A204.1 (cell line): ENCODE results near the gene ARL8B.
"Not testable (repeated sequence)": the region's sequence is repeated elsewhere in the genome, so short reads cannot be mapped to it uniquely, and the experiment has no call there.

Experiments
- FAIRE-seq: peaks from 2 replicates; lab custom pipeline; 2012; peaks lifted over from hg19 to GRCh38; lab: Jason Lieb, UNC

Gene ARL8B

GRCh38 chr3:5122030-5122740, at the start of gene ARL8B:
ARL8B (plus strand) TSS chr3:5122292; CDS start chr3:5122466, 174 bp downstream.
- no peak for FAIRE-seq

- FAIRE-seq = no peak
Measured at GRCh38 chr3:5073374-5074085, 48.6 kb upstream of the ARL8B start.

GRCh38 chr3:5078151-5078550, 43.9 kb upstream of the ARL8B start:
- FAIRE-seq = no peak

GRCh38 chr3:5079761-5080160, 42.3 kb upstream of the ARL8B start:
- FAIRE-seq = no peak

GRCh38 chr3:5080779-5081550, 41.1 kb upstream of the ARL8B start:
- no peak for FAIRE-seq

- FAIRE-seq = not testable (repeated sequence)
Measured at GRCh38 chr3:5081973-5082788, 39.9 kb upstream of the ARL8B start.

- FAIRE-seq = no peak
Measured at GRCh38 chr3:5082789-5083115, 39.3 kb upstream of the ARL8B start.

GRCh38 chr3:5084224-5084623, 37.9 kb upstream of the ARL8B start:
- no peak for FAIRE-seq

GRCh38 chr3:5086708-5087107, 35.4 kb upstream of the ARL8B start:
- no peak for FAIRE-seq

- no peak for FAIRE-seq
Measured at GRCh38 chr3:5087209-5087608, 34.9 kb upstream of the ARL8B start.

GRCh38 chr3:5090197-5090596, 31.9 kb upstream of the ARL8B start:
- FAIRE-seq = no peak

GRCh38 chr3:5092018-5092417, 30.1 kb upstream of the ARL8B start:
- FAIRE-seq = no peak

- FAIRE-seq = no peak
Measured at GRCh38 chr3:5093731-5094130, 28.4 kb upstream of the ARL8B start.

- FAIRE-seq = no peak
Measured at GRCh38 chr3:5095886-5096285, 26.2 kb upstream of the ARL8B start.

GRCh38 chr3:5096336-5097008, 25.6 kb upstream of the ARL8B start:
- FAIRE-seq = no peak

- no peak for FAIRE-seq
Measured at GRCh38 chr3:5098346-5098745, 23.7 kb upstream of the ARL8B start.

GRCh38 chr3:5102532-5102931, 19.6 kb upstream of the ARL8B start:
- FAIRE-seq = no peak

GRCh38 chr3:5103743-5104142, 18.3 kb upstream of the ARL8B start:
- no peak for FAIRE-seq

- FAIRE-seq = no peak
Measured at GRCh38 chr3:5105050-5105449, 17.0 kb upstream of the ARL8B start.

- not testable (repeated sequence) for FAIRE-seq
Measured at GRCh38 chr3:5106371-5106770, 15.7 kb upstream of the ARL8B start.

GRCh38 chr3:5106933-5107334, 15.2 kb upstream of the ARL8B start:
- FAIRE-seq = not testable (repeated sequence)

- FAIRE-seq = no peak
Measured at GRCh38 chr3:5110337-5110736, 11.8 kb upstream of the ARL8B start.
